Measurements from ENCODE around the gene MAP3K8.

- TF ChIP-seq CTCF (conservative IDR thresholded peaks at IDR 0.05 in 1 of 2, IDR thresholded peaks at IDR 0.05 in 1 of 2; ENCODE audit: extremely low read depth in 1 of 2, insufficient read depth in 1 of 2, low read depth in 1 of 2, low read length in 2 of 2) (no peak), EZH2 (IDR thresholded peaks at IDR 0.05; ENCODE audit: borderline replicate concordance, low read length) (no peak)
Observed at GRCh38 chr10:30396293-30396692, 37.7 kb upstream of the MAP3K8 start.

Data from mammary epithelial cell (primary cell).